GM21825 (cell line): Measurements from ENCODE around the gene CHRDL2.

Experiments
- ATAC-seq: cut with Tn5 transposase; IDR thresholded peaks from one replicate; pipeline ENCODE4 v1.9.1; 2021; ENCODE audit warnings: mild to moderate bottlenecking, moderate library complexity; ENCODE audit not compliant: unreplicated experiment

The CHRDL2 gene

GRCh38 chr11:74689666-74690065 lies 41.6 kb downstream of the CHRDL2 start:
- no peak for ATAC-seq

- ATAC-seq, result no peak
These were observed 43.8 kb downstream of the CHRDL2 start for GRCh38 chr11:74687237-74688023.

GRCh38 chr11:74686792-74687191 lies 44.4 kb downstream of the CHRDL2 start:
- ATAC-seq, result no peak

- ATAC-seq, result no peak
These were observed 45.3 kb downstream of the CHRDL2 start for GRCh38 chr11:74685905-74686304.

GRCh38 chr11:74685338-74685737 lies 45.9 kb downstream of the CHRDL2 start:
- no peak for ATAC-seq

- ATAC-seq, result no peak
These were observed 46.6 kb downstream of the CHRDL2 start for GRCh38 chr11:74684661-74685060.

- no peak for ATAC-seq
These were observed 47.2 kb downstream of the CHRDL2 start for GRCh38 chr11:74683941-74684481.

- no peak for ATAC-seq
These were observed 47.9 kb downstream of the CHRDL2 start for GRCh38 chr11:74683279-74683871.

GRCh38 chr11:74682731-74683278 lies 48.4 kb downstream of the CHRDL2 start:
- no peak for ATAC-seq

- no peak for ATAC-seq
These were observed 49.3 kb downstream of the CHRDL2 start for GRCh38 chr11:74681686-74682651.

- no peak for ATAC-seq
These were observed 50.3 kb downstream of the CHRDL2 start for GRCh38 chr11:74680703-74681531.

GRCh38 chr11:74680035-74680671 lies 51.1 kb downstream of the CHRDL2 start:
- no peak for ATAC-seq

- ATAC-seq, result no peak
These were observed 51.7 kb downstream of the CHRDL2 start for GRCh38 chr11:74679513-74679865.

- ATAC-seq, result no peak
These were observed 52.4 kb downstream of the CHRDL2 start for GRCh38 chr11:74678591-74679512.

GRCh38 chr11:74678041-74678440 lies 53.2 kb downstream of the CHRDL2 start:
- no peak for ATAC-seq

- no peak for ATAC-seq
These were observed 54.1 kb downstream of the CHRDL2 start for GRCh38 chr11:74677131-74677530.

- no peak for ATAC-seq
These were observed 54.6 kb downstream of the CHRDL2 start for GRCh38 chr11:74676596-74676995.

- ATAC-seq, result no peak
These were observed 55.5 kb downstream of the CHRDL2 start for GRCh38 chr11:74675761-74676160.
